ENCODE results near the gene OBP2B. TPM values are rescaled to one million over a fixed set of nuclear protein-coding genes. Genes with fewer than 3 reads are reported as not detected.
"Not testable (repeated sequence)": the region's sequence is repeated elsewhere in the genome, so short reads cannot be mapped to it uniquely, and the experiment has no call there.

Gene OBP2B
- total RNA-seq, 1 donor from 2014 or later = not detected

- no peak for DNase-seq (ENCODE audit: low spot score)
- no peaks in the 10 kb centered on the region for H3K4me1 Mint-ChIP-seq (ENCODE audit: unreplicated experiment)
- no peak for TF ChIP-seq CTCF (IDR thresholded peaks at IDR 0.05; ENCODE audit: unreplicated experiment)
- no peaks in the 10 kb centered on the region for H3K27me3 Mint-ChIP-seq (ENCODE audit: unreplicated experiment)
- no peak overlapping the region for H3K27ac Mint-ChIP-seq (ENCODE audit: unreplicated experiment)
- H3K4me3 Mint-ChIP-seq (ENCODE audit: unreplicated experiment) = no peak overlapping the region
- H3K36me3 Mint-ChIP-seq (ENCODE audit: low read depth, unreplicated experiment) = no peaks in the 10 kb centered on the region
- H3K9me3 Mint-ChIP-seq (ENCODE audit: unreplicated experiment) = no peaks in the 10 kb centered on the region
Observed at GRCh38 chr9:133173056-133173455, 36.0 kb downstream of the OBP2B start.

- DNase-seq (ENCODE audit: low spot score) = no peak
- H3K27me3 Mint-ChIP-seq (ENCODE audit: unreplicated experiment) = peaks cover under 1% of the 10 kb centered on the region
- TF ChIP-seq CTCF (IDR thresholded peaks at IDR 0.05; ENCODE audit: unreplicated experiment) = no peak
- H3K4me3 Mint-ChIP-seq (ENCODE audit: unreplicated experiment) = no peak overlapping the region
- H3K4me1 Mint-ChIP-seq (ENCODE audit: unreplicated experiment) = no peaks in the 10 kb centered on the region
- no peaks in the 10 kb centered on the region for H3K36me3 Mint-ChIP-seq (ENCODE audit: low read depth, unreplicated experiment)
- H3K27ac Mint-ChIP-seq (ENCODE audit: unreplicated experiment) = no peak overlapping the region
- no peaks in the 10 kb centered on the region for H3K9me3 Mint-ChIP-seq (ENCODE audit: unreplicated experiment)
Observed at GRCh38 chr9:133171161-133171961, 37.7 kb downstream of the OBP2B start.

GRCh38 chr9:133170716-133171115 lies 38.3 kb downstream of the OBP2B start:
- Mint-ChIP-seq H3K4me1 (ENCODE audit: unreplicated experiment) (no peaks in the 10 kb centered on the region), H3K9me3 (ENCODE audit: unreplicated experiment) (no peaks in the 10 kb centered on the region), H3K4me3 (ENCODE audit: unreplicated experiment) (no peak overlapping the region), H3K27ac (ENCODE audit: unreplicated experiment) (no peak overlapping the region), H3K36me3 (ENCODE audit: low read depth, unreplicated experiment) (no peaks in the 10 kb centered on the region), H3K27me3 (ENCODE audit: unreplicated experiment) (peaks cover 2% of the 10 kb centered on the region)
- DNase-seq (ENCODE audit: low spot score) = no peak
- no peak for TF ChIP-seq CTCF (IDR thresholded peaks at IDR 0.05; ENCODE audit: unreplicated experiment)

- H3K4me3 Mint-ChIP-seq (ENCODE audit: unreplicated experiment); H3K27ac Mint-ChIP-seq (ENCODE audit: unreplicated experiment); H3K9me3 Mint-ChIP-seq (ENCODE audit: unreplicated experiment); DNase-seq (ENCODE audit: low spot score); H3K27me3 Mint-ChIP-seq (ENCODE audit: unreplicated experiment); H3K4me1 Mint-ChIP-seq (ENCODE audit: unreplicated experiment); H3K36me3 Mint-ChIP-seq (ENCODE audit: low read depth, unreplicated experiment): not testable (repeated sequence)
Observed at GRCh38 chr9:133169687-133170086, 39.4 kb downstream of the OBP2B start.

- no peak for TF ChIP-seq CTCF (IDR thresholded peaks at IDR 0.05; ENCODE audit: unreplicated experiment)
- H3K27me3 Mint-ChIP-seq (ENCODE audit: unreplicated experiment) = peaks cover 2% of the 10 kb centered on the region
- no peaks in the 10 kb centered on the region for H3K9me3 Mint-ChIP-seq (ENCODE audit: unreplicated experiment)
- no peak overlapping the region for H3K27ac Mint-ChIP-seq (ENCODE audit: unreplicated experiment)
- no peak for DNase-seq (ENCODE audit: low spot score)
- peaks cover 3% of the 10 kb centered on the region for H3K4me1 Mint-ChIP-seq (ENCODE audit: unreplicated experiment)
- no peak overlapping the region for H3K4me3 Mint-ChIP-seq (ENCODE audit: unreplicated experiment)
- no peaks in the 10 kb centered on the region for H3K36me3 Mint-ChIP-seq (ENCODE audit: low read depth, unreplicated experiment)
Observed at GRCh38 chr9:133169102-133169501, 39.9 kb downstream of the OBP2B start.

Data from endothelial cell (in vitro differentiated cells).